ENCODE measurements around the gene DEPP1. TPM values are rescaled to one million over a fixed set of nuclear protein-coding genes. Genes with fewer than 3 reads are reported as not detected.

DEPP1 gene
- total and polyA plus RNA-seq, 2 of the 13 experiments (the other 11 are each of a cell fraction or from before 2014, with no cell fraction given): 14.8 to 270 TPM

DNA sequence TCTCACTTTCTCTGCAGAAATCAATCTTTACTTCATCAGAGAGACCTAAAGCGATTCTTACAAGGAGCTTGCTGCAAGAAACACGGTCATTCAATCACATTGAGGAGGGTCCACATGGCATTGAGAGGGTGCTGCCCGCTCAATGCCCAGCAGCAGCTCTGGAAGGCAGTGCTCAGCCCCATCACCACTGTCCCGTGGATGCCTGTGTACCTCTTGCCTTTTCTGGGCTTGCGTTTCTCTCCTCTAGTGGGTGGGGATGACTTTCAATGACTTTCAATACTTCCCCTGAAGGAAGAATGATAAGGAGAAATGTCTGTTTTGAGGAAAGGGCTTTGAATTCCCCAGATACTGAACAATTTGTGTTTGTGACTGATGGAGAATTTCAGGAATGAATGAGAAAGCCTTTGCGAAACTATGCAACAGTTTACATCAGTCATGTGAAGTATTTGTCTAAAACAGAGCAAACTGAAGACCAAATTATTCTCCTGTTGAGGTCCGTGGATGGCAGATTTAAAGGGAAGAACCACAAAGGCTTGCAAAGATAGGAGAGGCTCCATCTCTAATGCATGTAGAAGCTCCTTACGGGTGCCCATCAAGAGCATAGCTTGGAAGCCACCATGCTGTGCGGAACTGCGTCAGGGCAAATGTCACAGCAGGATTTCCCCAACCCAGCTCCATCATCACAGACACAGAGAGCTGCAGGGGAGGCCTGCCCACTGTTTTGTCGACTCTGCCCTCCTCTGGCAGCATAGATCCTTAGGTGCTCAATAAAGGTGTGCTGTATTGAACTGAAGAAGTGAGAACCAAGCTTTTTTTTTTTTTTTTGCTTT is 15.5 kb upstream of the DEPP1 start (continued):
- TF ChIP-seq ZFP1 (CRISPR knock-in tag; IDR thresholded peaks at IDR 0.05): no peak
- TF ChIP-seq, protein P1, sequence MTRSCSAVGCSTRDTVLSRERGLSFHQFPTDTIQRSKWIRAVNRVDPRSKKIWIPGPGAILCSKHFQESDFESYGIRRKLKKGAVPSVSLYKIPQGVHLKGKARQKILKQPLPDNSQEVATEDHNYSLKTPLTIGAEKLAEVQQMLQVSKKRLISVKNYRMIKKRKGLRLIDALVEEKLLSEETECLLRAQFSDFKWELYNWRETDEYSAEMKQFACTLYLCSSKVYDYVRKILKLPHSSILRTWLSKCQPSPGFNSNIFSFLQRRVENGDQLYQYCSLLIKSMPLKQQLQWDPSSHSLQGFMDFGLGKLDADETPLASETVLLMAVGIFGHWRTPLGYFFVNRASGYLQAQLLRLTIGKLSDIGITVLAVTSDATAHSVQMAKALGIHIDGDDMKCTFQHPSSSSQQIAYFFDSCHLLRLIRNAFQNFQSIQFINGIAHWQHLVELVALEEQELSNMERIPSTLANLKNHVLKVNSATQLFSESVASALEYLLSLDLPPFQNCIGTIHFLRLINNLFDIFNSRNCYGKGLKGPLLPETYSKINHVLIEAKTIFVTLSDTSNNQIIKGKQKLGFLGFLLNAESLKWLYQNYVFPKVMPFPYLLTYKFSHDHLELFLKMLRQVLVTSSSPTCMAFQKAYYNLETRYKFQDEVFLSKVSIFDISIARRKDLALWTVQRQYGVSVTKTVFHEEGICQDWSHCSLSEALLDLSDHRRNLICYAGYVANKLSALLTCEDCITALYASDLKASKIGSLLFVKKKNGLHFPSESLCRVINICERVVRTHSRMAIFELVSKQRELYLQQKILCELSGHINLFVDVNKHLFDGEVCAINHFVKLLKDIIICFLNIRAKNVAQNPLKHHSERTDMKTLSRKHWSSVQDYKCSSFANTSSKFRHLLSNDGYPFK (CRISPR knock-in tag; IDR thresholded peaks at IDR 0.05; ENCODE audit: borderline replicate concordance): no peak
- TF ChIP-seq, protein P2, sequence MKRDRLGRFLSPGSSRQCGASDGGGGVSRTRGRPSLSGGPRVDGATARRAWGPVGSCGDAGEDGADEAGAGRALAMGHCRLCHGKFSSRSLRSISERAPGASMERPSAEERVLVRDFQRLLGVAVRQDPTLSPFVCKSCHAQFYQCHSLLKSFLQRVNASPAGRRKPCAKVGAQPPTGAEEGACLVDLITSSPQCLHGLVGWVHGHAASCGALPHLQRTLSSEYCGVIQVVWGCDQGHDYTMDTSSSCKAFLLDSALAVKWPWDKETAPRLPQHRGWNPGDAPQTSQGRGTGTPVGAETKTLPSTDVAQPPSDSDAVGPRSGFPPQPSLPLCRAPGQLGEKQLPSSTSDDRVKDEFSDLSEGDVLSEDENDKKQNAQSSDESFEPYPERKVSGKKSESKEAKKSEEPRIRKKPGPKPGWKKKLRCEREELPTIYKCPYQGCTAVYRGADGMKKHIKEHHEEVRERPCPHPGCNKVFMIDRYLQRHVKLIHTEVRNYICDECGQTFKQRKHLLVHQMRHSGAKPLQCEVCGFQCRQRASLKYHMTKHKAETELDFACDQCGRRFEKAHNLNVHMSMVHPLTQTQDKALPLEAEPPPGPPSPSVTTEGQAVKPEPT (CRISPR knock-in tag; IDR thresholded peaks at IDR 0.05; ENCODE audit: low read depth): no peak
- TF ChIP-seq, protein P3, sequence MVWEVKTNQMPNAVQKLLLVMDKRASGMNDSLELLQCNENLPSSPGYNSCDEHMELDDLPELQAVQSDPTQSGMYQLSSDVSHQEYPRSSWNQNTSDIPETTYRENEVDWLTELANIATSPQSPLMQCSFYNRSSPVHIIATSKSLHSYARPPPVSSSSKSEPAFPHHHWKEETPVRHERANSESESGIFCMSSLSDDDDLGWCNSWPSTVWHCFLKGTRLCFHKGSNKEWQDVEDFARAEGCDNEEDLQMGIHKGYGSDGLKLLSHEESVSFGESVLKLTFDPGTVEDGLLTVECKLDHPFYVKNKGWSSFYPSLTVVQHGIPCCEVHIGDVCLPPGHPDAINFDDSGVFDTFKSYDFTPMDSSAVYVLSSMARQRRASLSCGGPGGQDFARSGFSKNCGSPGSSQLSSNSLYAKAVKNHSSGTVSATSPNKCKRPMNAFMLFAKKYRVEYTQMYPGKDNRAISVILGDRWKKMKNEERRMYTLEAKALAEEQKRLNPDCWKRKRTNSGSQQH (CRISPR knock-in tag; IDR thresholded peaks at IDR 0.05; ENCODE audit: low read depth): no peak
- TF ChIP-seq KDM4B (CRISPR knock-in tag; IDR thresholded peaks at IDR 0.05): no peak
- 0 out of 4 replicates have a peak, but pooled peaks of 1 of the 2 experiments have one; percentile 18 for TF ChIP-seq KLF16 (CRISPR knock-in tag; IDR thresholded peaks at IDR 0.05)
- TF ChIP-seq PHB2 (IDR thresholded peaks at IDR 0.05; ENCODE audit: partially characterized antibody): no peak
- TF ChIP-seq ZBTB38 (CRISPR knock-in tag; IDR thresholded peaks at IDR 0.05): peak; percentile 54; the same call in 1 of the 2 replicates
- TF ChIP-seq ATF4 (CRISPR knock-in tag; IDR thresholded peaks at IDR 0.05): peak in 1 of 2 experiments; percentile 98; a peak in 2 of 4 replicates
- peak; percentile 72 for TF ChIP-seq NCOA2 (CRISPR knock-in tag; IDR thresholded peaks at IDR 0.05)
- no peak for TF ChIP-seq RFX1 (IDR thresholded peaks at IDR 0.05)
- TF ChIP-seq CBX5 (CRISPR knock-in tag; IDR thresholded peaks at IDR 0.05; ENCODE audit: borderline replicate concordance): no peak
- TF ChIP-seq GATAD2A (CRISPR knock-in tag; IDR thresholded peaks at IDR 0.05): peak; percentile 83
